Nephron progenitor cell (in vitro differentiated cells): ENCODE data around the gene TIE1.

ENCODE experiments used
- DNase-seq: peaks from one replicate; pipeline ENCODE4 v3.0.0; 2021
- H3K27ac Mint-ChIP-seq: 2 replicates; pipeline ENCODE4 v1.8.0; 2021; ENCODE audit warnings: mild to moderate bottlenecking, moderate library complexity, mixed read lengths
- H3K27me3 Mint-ChIP-seq: 2 replicates; pipeline ENCODE4 v1.8.0; 2021; ENCODE audit warnings: mild to moderate bottlenecking, low read depth, mixed read lengths; ENCODE audit not compliant: poor library complexity
- H3K36me3 Mint-ChIP-seq: 2 replicates; pipeline ENCODE4 v1.8.0; 2021; ENCODE audit warnings: low read depth, mixed read lengths
- H3K4me1 Mint-ChIP-seq: 2 replicates; pipeline ENCODE4 v1.8.0; 2021; ENCODE audit warnings: mixed read lengths
- H3K4me3 Mint-ChIP-seq: 2 replicates; pipeline ENCODE4 v1.8.0; 2021; ENCODE audit warnings: mild to moderate bottlenecking, moderate library complexity, mixed read lengths
- H3K9me3 Mint-ChIP-seq: 2 replicates; pipeline ENCODE4 v1.8.0; 2021; ENCODE audit warnings: mild to moderate bottlenecking, moderate library complexity, mixed read lengths
- TF ChIP-seq, protein P1 (sequence below): fragments of 200-600 bp; sonication (generic); IDR thresholded peaks from 2 replicates; pipeline ENCODE4 v1.5.0; 2021; ENCODE audit warnings: antibody characterized with exemption

Gene TIE1

DNA sequence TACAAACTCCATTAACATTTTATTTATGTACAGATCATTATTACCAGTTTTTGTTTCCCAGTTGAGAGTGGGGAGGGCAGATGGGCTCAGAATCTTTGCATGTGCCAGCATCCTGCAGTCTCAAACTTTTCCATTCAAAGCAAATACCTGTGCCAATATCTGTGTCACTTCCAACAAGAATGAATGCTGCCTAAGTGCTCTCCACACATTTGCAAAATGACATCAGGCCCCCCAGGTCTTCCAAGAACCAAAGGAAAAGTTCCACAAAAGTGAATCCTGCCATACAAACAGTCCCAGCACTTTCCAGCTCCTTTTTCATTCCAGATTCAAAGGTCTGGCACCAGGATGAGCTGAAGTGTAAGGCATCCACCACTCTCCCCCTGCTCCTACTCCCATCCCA, 1.7 kb upstream of the TIE1 start:
- Mint-ChIP-seq H3K4me1 (peaks cover 46% of the 10 kb centered on the region), H3K36me3 (no peaks in the 10 kb centered on the region), H3K27ac (no peak overlapping the region), H3K9me3 (no peaks in the 10 kb centered on the region), H3K4me3 (no peak overlapping the region), H3K27me3 (peaks cover 5% of the 10 kb centered on the region)
- DNase-seq: no peak
- TF ChIP-seq, protein P1, sequence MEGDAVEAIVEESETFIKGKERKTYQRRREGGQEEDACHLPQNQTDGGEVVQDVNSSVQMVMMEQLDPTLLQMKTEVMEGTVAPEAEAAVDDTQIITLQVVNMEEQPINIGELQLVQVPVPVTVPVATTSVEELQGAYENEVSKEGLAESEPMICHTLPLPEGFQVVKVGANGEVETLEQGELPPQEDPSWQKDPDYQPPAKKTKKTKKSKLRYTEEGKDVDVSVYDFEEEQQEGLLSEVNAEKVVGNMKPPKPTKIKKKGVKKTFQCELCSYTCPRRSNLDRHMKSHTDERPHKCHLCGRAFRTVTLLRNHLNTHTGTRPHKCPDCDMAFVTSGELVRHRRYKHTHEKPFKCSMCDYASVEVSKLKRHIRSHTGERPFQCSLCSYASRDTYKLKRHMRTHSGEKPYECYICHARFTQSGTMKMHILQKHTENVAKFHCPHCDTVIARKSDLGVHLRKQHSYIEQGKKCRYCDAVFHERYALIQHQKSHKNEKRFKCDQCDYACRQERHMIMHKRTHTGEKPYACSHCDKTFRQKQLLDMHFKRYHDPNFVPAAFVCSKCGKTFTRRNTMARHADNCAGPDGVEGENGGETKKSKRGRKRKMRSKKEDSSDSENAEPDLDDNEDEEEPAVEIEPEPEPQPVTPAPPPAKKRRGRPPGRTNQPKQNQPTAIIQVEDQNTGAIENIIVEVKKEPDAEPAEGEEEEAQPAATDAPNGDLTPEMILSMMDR: no peak

DNA sequence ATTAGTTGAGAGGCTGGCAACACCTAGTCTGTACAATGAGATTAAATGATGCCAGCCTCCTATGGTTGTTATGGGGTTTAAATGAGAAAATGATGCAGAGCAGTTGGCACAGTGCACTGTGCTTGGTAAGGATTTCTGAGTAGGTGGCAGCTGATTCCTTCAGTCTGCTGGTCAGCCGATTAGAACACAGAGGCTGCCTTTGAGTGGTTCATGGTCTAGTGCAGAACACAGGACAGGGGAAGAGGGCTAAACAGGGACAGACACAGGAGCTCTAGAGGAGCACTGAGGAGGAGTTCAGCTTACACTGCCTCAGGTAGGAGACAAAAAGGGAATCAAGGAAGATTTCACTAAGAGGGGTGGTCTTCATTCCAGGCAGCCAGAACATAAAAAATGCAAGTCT, 1.4 kb downstream of the TIE1 start:
- Mint-ChIP-seq H3K4me3 (no peak overlapping the region), H3K36me3 (no peaks in the 10 kb centered on the region), H3K27ac (no peak overlapping the region), H3K27me3 (peaks cover 8% of the 10 kb centered on the region), H3K9me3 (no peaks in the 10 kb centered on the region), H3K4me1 (peaks cover 43% of the 10 kb centered on the region)
- DNase-seq: no peak
- TF ChIP-seq, protein P1: no peak

DNA sequence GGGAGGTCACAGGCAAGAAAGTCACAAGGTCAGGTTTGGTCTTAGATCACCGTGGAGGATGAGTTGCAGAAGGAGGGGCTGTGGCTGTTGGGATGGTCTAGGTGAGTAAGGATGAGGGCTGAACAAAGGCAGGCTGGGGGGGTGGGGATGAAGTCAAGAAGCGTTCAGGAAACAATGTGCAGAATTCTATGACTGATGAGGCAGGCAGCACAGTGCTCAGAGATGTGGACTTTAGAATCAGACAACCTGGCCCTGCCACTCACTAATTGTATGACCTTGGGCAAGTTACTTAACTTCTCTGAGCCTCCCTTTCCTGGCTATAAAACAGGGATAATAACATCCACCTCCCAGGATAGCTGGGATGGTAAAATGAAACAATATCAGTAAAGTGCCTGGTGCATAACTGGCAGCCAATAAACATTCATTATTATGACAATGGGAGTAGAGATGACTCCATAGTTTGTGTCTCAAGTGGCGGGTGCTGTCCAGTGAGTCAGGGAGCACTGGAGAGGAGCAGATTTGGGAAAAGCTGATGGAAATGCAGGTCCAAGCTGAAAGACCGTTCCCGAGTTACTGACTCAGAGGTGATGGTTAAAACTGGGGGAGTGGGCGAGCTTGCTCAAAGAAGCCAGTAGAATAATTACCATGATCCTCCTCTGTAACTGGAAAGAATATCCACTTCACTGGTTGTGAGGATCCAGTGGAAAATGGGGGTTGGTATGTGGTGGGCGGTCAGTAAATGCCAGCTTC, 2.1 kb downstream of the TIE1 start:
- no peaks in the 10 kb centered on the region for H3K9me3 Mint-ChIP-seq
- peak overlapping the region; percentile 39 for H3K27ac Mint-ChIP-seq
- H3K36me3 Mint-ChIP-seq: no peaks in the 10 kb centered on the region
- no peak overlapping the region for H3K4me3 Mint-ChIP-seq
- no peak for DNase-seq
- peaks cover 8% of the 10 kb centered on the region for H3K27me3 Mint-ChIP-seq
- TF ChIP-seq, protein P1: no peak
- H3K4me1 Mint-ChIP-seq: peaks cover 43% of the 10 kb centered on the region

DNA sequence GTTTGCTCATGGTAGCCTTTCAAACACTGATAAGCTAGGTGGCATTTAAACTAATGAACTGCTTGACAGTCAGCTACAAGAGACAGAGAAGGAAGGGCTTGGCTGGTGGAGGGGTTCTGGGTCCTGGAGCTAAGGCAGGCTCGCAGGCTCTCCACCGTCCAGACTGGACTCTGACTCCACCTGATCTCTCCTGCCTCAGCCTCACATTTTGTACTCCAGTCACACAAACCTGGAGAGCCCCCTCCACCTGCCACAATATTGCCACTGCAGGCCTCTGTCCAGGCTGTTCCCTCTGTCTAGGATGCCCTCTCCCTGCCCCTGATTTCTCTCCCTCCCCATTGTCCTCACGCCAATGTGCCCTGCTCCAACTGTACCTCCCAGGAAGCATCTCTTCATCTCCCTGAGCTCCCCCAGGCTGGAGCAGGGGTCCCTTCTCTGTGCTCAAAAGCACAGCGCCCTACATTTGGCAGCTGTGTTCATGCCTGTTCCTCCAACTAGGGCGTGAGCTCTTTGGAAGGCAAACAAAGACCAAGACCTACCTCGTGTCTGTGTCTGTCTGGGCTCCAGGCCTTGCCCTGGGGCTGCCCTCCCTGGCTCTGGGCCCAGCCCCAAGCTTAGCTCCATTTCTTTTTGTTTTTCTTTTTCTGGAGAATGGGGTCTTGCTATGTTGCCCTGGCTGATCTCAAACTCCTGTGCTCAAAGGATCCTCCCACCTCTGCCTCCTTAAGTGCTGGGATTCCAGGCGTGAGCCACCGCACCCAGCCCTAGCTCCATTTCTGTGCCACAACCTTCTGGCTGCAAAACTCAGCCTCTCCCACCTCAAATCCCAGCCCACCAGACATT, 2.9 kb downstream of the TIE1 start:
- no peak for DNase-seq
- no peaks in the 10 kb centered on the region for H3K9me3 Mint-ChIP-seq
- peaks cover 12% of the 10 kb centered on the region for H3K27me3 Mint-ChIP-seq
- peaks cover 43% of the 10 kb centered on the region for H3K4me1 Mint-ChIP-seq
- TF ChIP-seq, protein P1: no peak
- no peaks in the 10 kb centered on the region for H3K36me3 Mint-ChIP-seq
- peak overlapping the region; percentile 34 for H3K4me3 Mint-ChIP-seq
- H3K27ac Mint-ChIP-seq: no peak overlapping the region

DNA sequence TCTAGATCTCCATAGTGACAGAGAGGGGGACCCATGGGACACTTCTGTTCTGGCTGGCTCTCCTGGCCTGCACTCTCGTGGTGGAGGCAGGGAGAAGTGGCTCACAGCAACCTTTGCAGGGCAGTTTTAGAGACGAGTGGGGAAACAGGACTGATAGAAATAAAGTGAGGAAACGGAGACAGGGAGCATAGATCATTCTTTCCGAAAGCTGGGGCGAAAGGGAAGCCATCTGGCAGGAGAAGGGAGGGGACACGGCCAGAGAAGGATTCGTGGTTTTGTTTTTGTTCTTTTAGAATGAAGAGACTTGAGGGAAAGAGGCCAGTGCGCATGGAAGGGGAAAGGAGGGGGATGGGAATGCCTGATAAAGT, 3.5 kb downstream of the TIE1 start:
- peaks cover 13% of the 10 kb centered on the region for H3K27me3 Mint-ChIP-seq
- H3K4me3 Mint-ChIP-seq: peak overlapping the region; percentile 34
- peak overlapping the region; percentile 87 for H3K27ac Mint-ChIP-seq
- DNase-seq: no peak
- TF ChIP-seq, protein P1: no peak
- H3K9me3 Mint-ChIP-seq: no peaks in the 10 kb centered on the region
- no peaks in the 10 kb centered on the region for H3K36me3 Mint-ChIP-seq
- peaks cover 42% of the 10 kb centered on the region for H3K4me1 Mint-ChIP-seq
